Measurements from ENCODE around the gene THAP4. TPM values are rescaled to one million over a fixed set of nuclear protein-coding genes. Genes with fewer than 3 reads are reported as not detected.

THAP4 gene
- total and polyA plus RNA-seq, 2 experiments from 2014 or later = 62.9 to 80.4 TPM

GRCh38 chr2:241577413-241578122 is 59.4 kb downstream of the THAP4 start (continued):
- no peak for TF ChIP-seq CTCF (conservative IDR thresholded peaks at IDR 0.05; ENCODE audit: low read depth in 2 of 2)
- TF ChIP-seq NANOG (IDR thresholded peaks at IDR 0.05; ENCODE audit: borderline replicate concordance) = no peak
- TF ChIP-seq EZH2phosphoT487 (IDR thresholded peaks at IDR 0.05; ENCODE audit: unreplicated experiment) = no peak
- no peak for TF ChIP-seq EZH2 (IDR thresholded peaks at IDR 0.05; ENCODE audit: low read depth, unreplicated experiment)
- TF ChIP-seq CREB1 (CRISPR knock-in tag; IDR thresholded peaks at IDR 0.05; ENCODE audit: low read depth) = no peak

- peak; percentile 44 for DNase-seq (ENCODE audit: low spot score)
- no peak overlapping the region for H3K27ac ChIP-seq (ENCODE audit: low read depth)
- H3K27me3 Mint-ChIP-seq (ENCODE audit: insufficient read depth, low read depth, poor library complexity) = peaks cover 10% of the 10 kb centered on the region
- H3K36me3 Mint-ChIP-seq (ENCODE audit: low read depth) = peaks cover 31% of the 10 kb centered on the region
- H2AFZ ChIP-seq = no peak overlapping the region
- H3K4me1 Mint-ChIP-seq = peaks cover 3% of the 10 kb centered on the region
- H3K4me3 ChIP-seq = no peak overlapping the region
- no peaks in the 10 kb centered on the region for H3F3A ChIP-seq (replicated peaks; ENCODE audit: low read depth)
- ATAC-seq = peak; percentile 46
- no peaks in the 10 kb centered on the region for H3K9me2 ChIP-seq (ENCODE audit: insufficient read depth)
- H3K27ac Mint-ChIP-seq = no peak overlapping the region
- H4K20me1 ChIP-seq (replicated peaks; ENCODE audit: insufficient read depth) = no peaks in the 10 kb centered on the region; the same call in 1 of the 2 replicates
- no peak overlapping the region for H3K4me2 ChIP-seq
- TF ChIP-seq EZH2 (IDR thresholded peaks at IDR 0.05; ENCODE audit: low read depth, unreplicated experiment) (no peak), CTCF (conservative IDR thresholded peaks at IDR 0.05; ENCODE audit: low read depth in 2 of 2) (peak; percentile 32 to 37; a peak in 3 of 4 replicates)
- no peaks in the 10 kb centered on the region for H3K27me3 ChIP-seq (ENCODE audit: insufficient read depth)
- H3K4me3 Mint-ChIP-seq = no peak overlapping the region
- no peaks in the 10 kb centered on the region for H3K4me1 ChIP-seq (ENCODE audit: insufficient read depth)
- H3K9me3 Mint-ChIP-seq = peaks cover 4% of the 10 kb centered on the region; the same call in 2 of the 3 replicates
- no peaks in the 10 kb centered on the region for H3K79me2 ChIP-seq (replicated peaks; ENCODE audit: insufficient read depth)
- no peaks in the 10 kb centered on the region for H3K36me3 ChIP-seq (ENCODE audit: insufficient read depth)
Observed at GRCh38 chr2:241576293-241576654, 60.7 kb downstream of the THAP4 start.

GRCh38 chr2:241575624-241576292 is 61.2 kb downstream of the THAP4 start:
- TF ChIP-seq ZNF331 (CRISPR knock-in tag; IDR thresholded peaks at IDR 0.05; ENCODE audit: low read depth) = no peak
- no peaks in the 10 kb centered on the region for H3K79me2 ChIP-seq (replicated peaks; ENCODE audit: insufficient read depth)
- Mint-ChIP-seq H3K4me3 (no peak overlapping the region), H3K9me3 (peaks cover 4% of the 10 kb centered on the region; the same call in 2 of the 3 replicates), H3K36me3 (ENCODE audit: low read depth) (peaks cover 31% of the 10 kb centered on the region), H3K27ac (no peak overlapping the region), H3K4me1 (peaks cover 3% of the 10 kb centered on the region), H3K27me3 (ENCODE audit: insufficient read depth, low read depth, poor library complexity) (peaks cover 10% of the 10 kb centered on the region)
- H3K27me3 ChIP-seq (ENCODE audit: insufficient read depth) = no peaks in the 10 kb centered on the region
- H3K4me1 ChIP-seq (ENCODE audit: insufficient read depth) = no peaks in the 10 kb centered on the region
- no peak overlapping the region for H3K4me3 ChIP-seq
- DNase-seq (ENCODE audit: low spot score) (no peak), ATAC-seq (peak; percentile 13; the same call in 2 of the 3 replicates)
- no peak overlapping the region for H3K27ac ChIP-seq (ENCODE audit: low read depth)
- H4K20me1 ChIP-seq (replicated peaks; ENCODE audit: insufficient read depth) = no peaks in the 10 kb centered on the region; the same call in 1 of the 2 replicates
- H2AFZ ChIP-seq = no peak overlapping the region
- H3F3A ChIP-seq (replicated peaks; ENCODE audit: low read depth) = no peaks in the 10 kb centered on the region
- no peak overlapping the region for H3K4me2 ChIP-seq
- no peaks in the 10 kb centered on the region for H3K36me3 ChIP-seq (ENCODE audit: insufficient read depth)
- no peaks in the 10 kb centered on the region for H3K9me2 ChIP-seq (ENCODE audit: insufficient read depth)
